ENCODE data around the gene LPIN1. TPM values are rescaled to one million over a fixed set of nuclear protein-coding genes. Genes with fewer than 3 reads are reported as not detected.
"Not testable (repeated sequence)": the region's sequence is repeated elsewhere in the genome, so short reads cannot be mapped to it uniquely, and the experiment has no call there.

The LPIN1 gene
- total RNA-seq, 2 experiments from 2014 or later: 41.1 to 48.0 TPM

GRCh38 chr2:11718606-11719005 lies 27.8 kb upstream of the LPIN1 start:
- Mint-ChIP-seq H3K27ac (no peak overlapping the region), H3K36me3 (no peaks in the 10 kb centered on the region), H3K27me3 (peaks cover 19% of the 10 kb centered on the region), H3K4me3 (no peak overlapping the region), H3K9me3 (no peaks in the 10 kb centered on the region), H3K4me1 (ENCODE audit: low read depth) (no peaks in the 10 kb centered on the region)
- CTCF ChIA-PET: interaction anchor here (0.7 to 1.9 kb wide), 4 partner anchors 17 to 61 kb away, joined by 3 to 6 read pairs (median 3); no protein-coding TSS in a partner anchor
- no peak for DNase-seq
- POLR2A ChIA-PET: no interaction called here
- intact Hi-C loops (cut with micrococcal nuclease): no loop called here

GRCh38 chr2:11719230-11719977 lies 27.0 kb upstream of the LPIN1 start:
- H3K4me3 Mint-ChIP-seq: no peak overlapping the region
- DNase-seq: no peak
- H3K9me3 Mint-ChIP-seq: no peaks in the 10 kb centered on the region
- no peaks in the 10 kb centered on the region for H3K36me3 Mint-ChIP-seq
- intact Hi-C loops (cut with micrococcal nuclease): no loop called here
- no peaks in the 10 kb centered on the region for H3K4me1 Mint-ChIP-seq (ENCODE audit: low read depth)
- ChIA-PET CTCF (interaction anchor here (0.7 to 1.9 kb wide), 4 partner anchors 16 to 60 kb away, joined by 3 to 6 read pairs (median 3); no protein-coding TSS in a partner anchor), POLR2A (no interaction called here)
- no peak overlapping the region for H3K27ac Mint-ChIP-seq
- peaks cover 19% of the 10 kb centered on the region for H3K27me3 Mint-ChIP-seq

GRCh38 chr2:11720752-11721151 lies 25.7 kb upstream of the LPIN1 start:
- POLR2A ChIA-PET: no interaction called here
- H3K9me3 Mint-ChIP-seq: no peaks in the 10 kb centered on the region

GRCh38 chr2:11722292-11723060 lies 24.0 kb upstream of the LPIN1 start:
- no peak for DNase-seq
- Mint-ChIP-seq H3K9me3 (no peaks in the 10 kb centered on the region), H3K36me3 (no peaks in the 10 kb centered on the region), H3K27ac (no peak overlapping the region), H3K27me3 (peaks cover 16% of the 10 kb centered on the region), H3K4me3 (no peak overlapping the region), H3K4me1 (ENCODE audit: low read depth) (no peaks in the 10 kb centered on the region)
- ChIA-PET CTCF (interaction anchor here (1.2 kb wide), 1 partner anchor 62 kb away, joined by 3 read pairs; no protein-coding TSS in a partner anchor), POLR2A (no interaction called here)
- intact Hi-C loops (cut with micrococcal nuclease): no loop called here

More at GRCh38 chr2:11720752-11721151, 25.7 kb upstream of the LPIN1 start:
- DNase-seq: no peak
- intact Hi-C loops (cut with micrococcal nuclease): no loop called here
- CTCF ChIA-PET: interaction anchor here (0.6 kb wide), 1 partner anchor 1195 kb away, joined by 4 read pairs; no protein-coding TSS in a partner anchor
- Mint-ChIP-seq H3K4me3 (no peak overlapping the region), H3K27ac (no peak overlapping the region), H3K4me1 (ENCODE audit: low read depth) (no peaks in the 10 kb centered on the region), H3K27me3 (peaks cover 19% of the 10 kb centered on the region), H3K36me3 (no peaks in the 10 kb centered on the region)

- H3K27ac Mint-ChIP-seq: no peak overlapping the region
- no peaks in the 10 kb centered on the region for H3K9me3 Mint-ChIP-seq
- ChIA-PET POLR2A (no interaction called here), CTCF (interaction anchor here (1.2 kb wide), 1 partner anchor 62 kb away, joined by 3 read pairs; no protein-coding TSS in a partner anchor)
- H3K4me1 Mint-ChIP-seq (ENCODE audit: low read depth): no peaks in the 10 kb centered on the region
- H3K4me3 Mint-ChIP-seq: no peak overlapping the region
- intact Hi-C loops (cut with micrococcal nuclease): no loop called here
- no peaks in the 10 kb centered on the region for H3K36me3 Mint-ChIP-seq
- DNase-seq: no peak
- H3K27me3 Mint-ChIP-seq: peaks cover 13% of the 10 kb centered on the region
Observed at GRCh38 chr2:11723061-11723371, 23.4 kb upstream of the LPIN1 start.

GRCh38 chr2:11724151-11724550 lies 22.3 kb upstream of the LPIN1 start:
- ChIA-PET POLR2A (no interaction called here), CTCF (interaction anchor here (1.0 kb wide), 2 partner anchors 31 to 60 kb away, joined by 3 read pairs; no protein-coding TSS in a partner anchor)
- Mint-ChIP-seq H3K27me3 (peaks cover 11% of the 10 kb centered on the region), H3K4me3 (no peak overlapping the region), H3K9me3 (no peaks in the 10 kb centered on the region), H3K36me3 (no peaks in the 10 kb centered on the region), H3K4me1 (ENCODE audit: low read depth) (no peaks in the 10 kb centered on the region), H3K27ac (no peak overlapping the region)
- intact Hi-C loops (cut with micrococcal nuclease): no loop called here
- no peak for DNase-seq

GRCh38 chr2:11726384-11726783 lies 20.0 kb upstream of the LPIN1 start:
- Mint-ChIP-seq H3K4me3 (no peak overlapping the region), H3K27ac (no peak overlapping the region)
- CTCF ChIA-PET: interaction anchor here (1.0 to 1.1 kb wide), 2 partner anchors 33 to 53 kb away, joined by 3 to 5 read pairs; no protein-coding TSS in a partner anchor

GRCh38 chr2:11729362-11730212 lies 16.8 kb upstream of the LPIN1 start:
- Mint-ChIP-seq H3K27me3 (peaks cover 13% of the 10 kb centered on the region), H3K27ac (no peak overlapping the region), H3K4me1 (ENCODE audit: low read depth) (no peaks in the 10 kb centered on the region), H3K4me3 (no peak overlapping the region), H3K9me3 (no peaks in the 10 kb centered on the region), H3K36me3 (no peaks in the 10 kb centered on the region)
- intact Hi-C loops (cut with micrococcal nuclease): no loop called here
- DNase-seq: no peak
- CTCF ChIA-PET: interaction anchor here (0.5 to 1.2 kb wide), 2 partner anchors 41 to 44 kb away, joined by 3 read pairs; no protein-coding TSS in a partner anchor
- POLR2A ChIA-PET: interaction anchor here (1.2 kb wide), 1 partner anchor 14 kb away, joined by 3 read pairs; no protein-coding TSS in a partner anchor

More at GRCh38 chr2:11726384-11726783, 20.0 kb upstream of the LPIN1 start:
- no peaks in the 10 kb centered on the region for H3K4me1 Mint-ChIP-seq (ENCODE audit: low read depth)
- POLR2A ChIA-PET: interaction anchor here (0.7 kb wide), 1 partner anchor 34 kb away, joined by 3 read pairs; no protein-coding TSS in a partner anchor
- no peaks in the 10 kb centered on the region for H3K36me3 Mint-ChIP-seq
- no peaks in the 10 kb centered on the region for H3K9me3 Mint-ChIP-seq
- peaks cover 4% of the 10 kb centered on the region for H3K27me3 Mint-ChIP-seq
- no peak for DNase-seq
- intact Hi-C loops (cut with micrococcal nuclease): no loop called here

- H3K4me3 Mint-ChIP-seq: not testable (repeated sequence)
Observed at GRCh38 chr2:11731214-11731984, 15.0 kb upstream of the LPIN1 start.

GRCh38 chr2:11732587-11732986 lies 13.8 kb upstream of the LPIN1 start:
- no peak overlapping the region for H3K4me3 Mint-ChIP-seq
- peaks cover 9% of the 10 kb centered on the region for H3K27me3 Mint-ChIP-seq
- POLR2A ChIA-PET: no interaction called here
- intact Hi-C loops (cut with micrococcal nuclease): no loop called here
- no peaks in the 10 kb centered on the region for H3K36me3 Mint-ChIP-seq
- DNase-seq: no peak
- no peak overlapping the region for H3K27ac Mint-ChIP-seq
- no peaks in the 10 kb centered on the region for H3K9me3 Mint-ChIP-seq
- CTCF ChIA-PET: interaction anchor here (1.5 kb wide), 1 partner anchor 45 kb away, joined by 6 read pairs; no protein-coding TSS in a partner anchor
- no peaks in the 10 kb centered on the region for H3K4me1 Mint-ChIP-seq (ENCODE audit: low read depth)

More at GRCh38 chr2:11731214-11731984, 15.0 kb upstream of the LPIN1 start:
- POLR2A ChIA-PET; H3K36me3 Mint-ChIP-seq; H3K9me3 Mint-ChIP-seq; H3K4me1 Mint-ChIP-seq (ENCODE audit: low read depth); H3K27ac Mint-ChIP-seq; intact Hi-C loops (cut with micrococcal nuclease); CTCF ChIA-PET; DNase-seq: not testable (repeated sequence)
- peaks cover 11% of the 10 kb centered on the region for H3K27me3 Mint-ChIP-seq

- not testable (repeated sequence) for H3K36me3 Mint-ChIP-seq; H3K27ac Mint-ChIP-seq; DNase-seq; H3K27me3 Mint-ChIP-seq; H3K4me3 Mint-ChIP-seq; H3K4me1 Mint-ChIP-seq (ENCODE audit: low read depth); H3K9me3 Mint-ChIP-seq
- intact Hi-C loops (cut with micrococcal nuclease): loop anchor here (1.0 kb wide), 1 partner anchor 41 kb away; no protein-coding TSS in a partner anchor
- POLR2A ChIA-PET: interaction anchor here (0.8 kb wide), 1 partner anchor 42 kb away, joined by 3 read pairs; no protein-coding TSS in a partner anchor
- CTCF ChIA-PET: interaction anchor here (1.5 to 14.8 kb wide), 3 partner anchors 16 to 45 kb away, joined by 5 to 242 read pairs (median 9); no protein-coding TSS in a partner anchor
Observed at GRCh38 chr2:11737852-11738251, 8.6 kb upstream of the LPIN1 start.

Data from activated CD4-positive, alpha-beta memory T cell treated with anti-CD3 and anti-CD28 coated beads for 36 hours (primary cell).